Breast epithelium (tissue), 3 donors: ENCODE data around the gene FAM20C.
"Not testable (repeated sequence)": the region's sequence is repeated elsewhere in the genome, so short reads cannot be mapped to it uniquely, and the experiment has no call there.

Experiments used
- CTCF ChIP-seq, 3 donors: fragments of 450-650 bp; IDR thresholded peaks; one replicate each; pipeline ENCODE4 v1.5.1; 2016 to 2017; ENCODE audit warnings: antibody characterized with exemption in 3 of 3, mild to moderate bottlenecking in 3 of 3, moderate library complexity in 3 of 3
- POLR2AphosphoS5 ChIP-seq, 3 donors: sonication (generic); formaldehyde crosslinking; IDR thresholded peaks; one replicate each; pipeline ENCODE4 v1.6.1; 2017; ENCODE audit warnings: antibody characterized with exemption in 3 of 3

- TF ChIP-seq CTCF, POLR2AphosphoS5 (IDR thresholded peaks at IDR 0.05): not testable (repeated sequence)
These were observed 71.3 kb downstream of the FAM20C start for GRCh38 chr7:263483-264351.
